Stimulated activated CD4-positive, alpha-beta T cell treated with anti-CD3 and anti-CD28 coated beads, Interleukin-2, amount 100 ng/mL, for 4 hours (primary cell): ENCODE data around the gene EFNB1.
"Not testable (repeated sequence)": the region's sequence is repeated elsewhere in the genome, so short reads cannot be mapped to it uniquely, and the experiment has no call there.

Experiments used
- DNase-seq: peaks from one replicate; pipeline ENCODE4 v3.0.0-alpha.2; 2020; ENCODE audit warnings: low read depth

The EFNB1 gene

GRCh38 chrX:68828740-68829581 lies at the start of gene EFNB1:
TSS of gene EFNB1 (plus strand) at chrX:68829021. CDS start at chrX:68829777, 756 bp downstream.
- DNase-seq: peak; percentile 77

GRCh38 chrX:68781295-68781694 lies 47.5 kb upstream of the EFNB1 start:
- not testable (repeated sequence) for DNase-seq

DNA sequence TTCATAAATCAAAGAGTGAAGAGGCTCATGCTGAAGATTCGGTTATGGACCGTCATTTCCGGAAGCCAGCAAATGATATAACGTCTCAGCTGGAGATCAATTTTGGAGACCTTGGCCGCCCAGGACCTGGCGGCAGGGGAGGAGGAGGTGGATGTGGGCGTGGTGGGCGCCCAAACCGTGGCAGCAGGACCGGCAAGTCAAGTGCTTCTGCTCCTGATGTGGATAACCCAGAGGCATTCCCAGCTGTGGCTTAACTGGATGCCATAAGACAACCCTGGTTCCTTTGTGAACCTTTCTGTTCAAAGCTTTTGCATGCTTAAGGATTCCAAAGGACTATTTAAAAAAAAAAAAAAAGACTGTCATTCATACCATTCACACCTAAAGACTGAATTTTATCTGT lies 44.0 kb upstream of the EFNB1 start:
- no peak for DNase-seq

DNA sequence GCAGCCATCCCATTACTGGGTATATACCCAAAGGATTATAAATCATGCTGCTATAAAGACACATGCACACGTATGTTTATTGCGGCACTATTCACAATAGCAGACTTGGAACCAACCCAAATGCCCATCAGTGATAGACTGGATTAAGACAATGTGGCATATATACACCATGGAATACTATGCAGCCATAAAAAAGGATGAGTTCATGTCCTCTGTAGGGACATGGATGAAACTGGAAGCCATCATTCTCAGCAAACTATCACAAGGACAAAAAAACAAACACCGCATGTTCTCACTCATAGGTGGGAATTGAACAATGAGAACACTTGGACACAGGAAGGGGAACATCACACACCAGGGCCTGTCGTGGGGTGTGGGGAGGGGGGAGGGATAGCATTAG lies 42.2 kb upstream of the EFNB1 start:
- DNase-seq: not testable (repeated sequence)

- no peak for DNase-seq
Measured at GRCh38 chrX:68789966-68790365, 38.9 kb upstream of the EFNB1 start.

GRCh38 chrX:68792083-68792482 lies 36.7 kb upstream of the EFNB1 start:
- DNase-seq: no peak

- DNase-seq: no peak
Measured at GRCh38 chrX:68794461-68794860, 34.4 kb upstream of the EFNB1 start.

DNA sequence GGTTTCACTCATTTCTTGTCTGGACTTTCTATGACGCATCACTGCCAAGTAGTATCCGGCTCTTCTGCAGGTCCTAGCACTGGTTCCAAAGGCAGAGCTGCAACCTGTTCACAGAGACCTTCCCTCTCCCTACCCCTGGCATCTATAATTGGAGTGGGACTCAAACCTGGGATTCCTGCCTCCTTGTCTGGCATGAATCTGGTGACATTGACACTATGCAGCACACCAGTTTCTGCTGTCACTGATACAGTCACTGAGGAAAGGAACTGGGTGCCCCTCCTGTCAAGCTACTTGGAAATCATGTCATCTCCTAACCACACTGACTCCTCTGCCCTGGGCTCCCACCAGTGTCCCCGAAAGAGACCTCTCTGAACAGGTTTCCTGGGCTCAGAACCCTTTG lies 33.1 kb upstream of the EFNB1 start:
- no peak for DNase-seq

DNA sequence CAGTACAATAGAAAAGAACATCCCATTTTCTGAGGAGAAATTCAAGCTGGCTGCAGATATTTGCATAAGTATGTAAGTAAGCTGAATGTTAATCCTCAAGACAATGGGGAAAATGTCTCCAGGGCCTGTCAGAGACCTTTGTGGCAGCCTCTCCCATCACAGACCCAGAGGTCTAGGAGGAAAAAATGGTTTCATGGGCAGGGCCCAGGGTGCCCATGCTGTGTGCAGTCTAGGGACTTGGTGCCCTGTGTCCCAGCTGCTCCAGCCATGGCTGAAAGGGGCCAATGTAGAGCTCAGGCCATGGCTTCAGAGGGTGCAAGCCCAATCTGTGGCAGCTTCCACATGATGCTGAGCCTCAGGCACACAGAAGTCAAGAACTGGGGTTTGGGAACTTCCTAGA lies 30.4 kb upstream of the EFNB1 start:
- DNase-seq: not testable (repeated sequence)

GRCh38 chrX:68801737-68802290 lies 27.0 kb upstream of the EFNB1 start:
- DNase-seq: no peak

GRCh38 chrX:68807818-68808217 lies 21.0 kb upstream of the EFNB1 start:
- DNase-seq: no peak

GRCh38 chrX:68808686-68809357 lies 20.0 kb upstream of the EFNB1 start:
- DNase-seq: no peak

DNA sequence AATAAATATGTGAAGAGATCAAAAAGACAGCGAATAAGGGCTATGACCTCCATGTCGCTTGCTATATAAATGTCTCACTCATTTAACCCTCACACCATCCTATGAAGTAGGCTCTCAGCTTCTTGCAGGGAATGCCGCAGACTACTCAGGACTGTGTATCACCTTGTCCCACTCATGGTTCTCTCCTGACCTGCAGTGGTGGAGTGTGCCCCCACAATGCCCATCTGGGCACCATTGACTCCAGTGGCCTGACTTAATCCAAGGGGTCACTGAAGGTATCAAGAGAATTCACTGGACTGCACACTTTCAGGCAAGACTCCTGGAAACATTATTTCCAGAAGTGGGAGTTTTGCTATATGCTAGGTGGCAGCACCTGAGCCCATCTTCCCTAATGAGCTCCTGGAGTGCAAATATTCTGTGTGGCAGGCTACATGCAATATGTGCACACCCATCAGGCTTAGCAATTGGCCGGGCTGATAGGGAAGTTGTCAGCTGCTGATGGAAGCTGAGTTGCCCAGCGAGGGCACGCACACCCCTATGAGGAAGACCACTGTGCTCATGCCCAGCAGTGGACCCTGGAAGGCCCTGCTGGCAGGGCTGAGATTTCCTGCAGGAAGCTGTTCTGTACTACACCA lies 8.2 kb upstream of the EFNB1 start:
- no peak for DNase-seq

DNA sequence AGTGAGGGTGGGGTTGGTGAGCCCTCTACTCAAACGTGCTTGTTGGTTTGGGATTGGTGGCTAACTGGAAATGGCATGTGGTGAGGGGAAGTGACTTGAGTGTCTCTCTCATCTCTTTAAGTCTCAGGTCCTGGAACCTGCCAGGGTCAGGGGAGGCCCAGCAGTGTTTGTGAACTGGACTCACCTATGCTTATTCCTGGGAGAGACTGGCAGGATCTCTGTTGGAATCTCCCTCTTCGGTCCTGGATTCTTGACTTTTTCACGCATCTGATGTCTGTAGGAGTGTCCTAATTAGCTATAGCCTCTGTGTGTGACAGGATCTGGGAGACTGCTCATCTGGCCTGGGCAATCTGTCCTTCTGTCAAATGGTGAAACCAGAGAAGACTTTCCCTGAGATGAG lies 7.2 kb upstream of the EFNB1 start:
- no peak for DNase-seq

- no peak for DNase-seq
Measured at GRCh38 chrX:68822641-68823410, 6.0 kb upstream of the EFNB1 start.

DNA sequence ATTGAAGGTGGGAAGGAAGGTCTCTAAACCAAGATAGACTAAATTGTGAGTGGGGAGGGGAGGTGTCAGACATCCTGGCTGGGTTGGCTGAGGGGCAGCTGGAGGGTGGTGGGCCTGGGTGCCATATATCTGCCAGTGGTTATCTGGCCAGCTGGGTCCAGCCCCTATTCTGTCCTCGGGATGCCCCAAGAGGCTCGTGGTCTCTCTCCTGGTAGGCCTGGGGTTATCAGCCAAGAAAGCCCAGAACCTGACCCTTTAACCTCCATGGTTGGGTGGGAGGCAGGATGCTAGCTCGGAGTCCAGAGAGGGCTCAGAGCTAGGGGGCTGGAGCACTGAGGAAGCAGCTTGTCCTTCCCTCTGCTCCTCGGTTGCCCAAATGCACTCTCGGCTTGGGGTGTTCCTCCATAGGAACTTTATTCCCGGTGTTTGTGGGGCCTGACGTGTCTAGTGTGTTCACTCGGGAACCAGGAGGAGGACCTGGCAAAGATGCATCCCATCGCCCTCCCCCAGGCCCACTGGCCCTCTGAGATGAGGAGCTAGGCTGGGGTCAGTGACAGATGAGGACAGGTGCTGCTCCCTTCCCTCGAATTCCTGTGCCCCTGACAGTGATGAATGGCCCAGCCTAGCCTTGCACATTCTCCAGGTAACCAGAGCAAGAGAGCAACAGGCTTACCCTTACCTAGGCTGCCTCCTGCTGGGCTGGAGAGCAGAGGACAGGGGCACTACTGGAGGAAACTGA lies 5.2 kb upstream of the EFNB1 start:
- no peak for DNase-seq

DNA sequence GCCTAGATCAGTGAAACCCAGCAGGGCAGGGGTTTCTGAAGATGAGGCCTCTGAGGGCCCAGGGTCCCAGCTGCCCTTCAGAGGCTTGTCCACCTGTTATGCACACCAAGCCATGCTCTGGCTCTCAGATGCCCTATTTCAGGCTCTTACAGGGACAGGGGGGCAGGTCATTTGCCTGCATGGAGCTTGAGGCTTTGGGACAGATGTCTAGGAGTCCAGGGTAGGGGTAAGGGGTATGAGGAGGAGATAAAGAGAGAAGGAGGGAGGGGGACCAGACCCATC lies 4.7 kb upstream of the EFNB1 start:
- no peak for DNase-seq

- DNase-seq: no peak
Measured at GRCh38 chrX:68824565-68825125, 4.2 kb upstream of the EFNB1 start.

DNA sequence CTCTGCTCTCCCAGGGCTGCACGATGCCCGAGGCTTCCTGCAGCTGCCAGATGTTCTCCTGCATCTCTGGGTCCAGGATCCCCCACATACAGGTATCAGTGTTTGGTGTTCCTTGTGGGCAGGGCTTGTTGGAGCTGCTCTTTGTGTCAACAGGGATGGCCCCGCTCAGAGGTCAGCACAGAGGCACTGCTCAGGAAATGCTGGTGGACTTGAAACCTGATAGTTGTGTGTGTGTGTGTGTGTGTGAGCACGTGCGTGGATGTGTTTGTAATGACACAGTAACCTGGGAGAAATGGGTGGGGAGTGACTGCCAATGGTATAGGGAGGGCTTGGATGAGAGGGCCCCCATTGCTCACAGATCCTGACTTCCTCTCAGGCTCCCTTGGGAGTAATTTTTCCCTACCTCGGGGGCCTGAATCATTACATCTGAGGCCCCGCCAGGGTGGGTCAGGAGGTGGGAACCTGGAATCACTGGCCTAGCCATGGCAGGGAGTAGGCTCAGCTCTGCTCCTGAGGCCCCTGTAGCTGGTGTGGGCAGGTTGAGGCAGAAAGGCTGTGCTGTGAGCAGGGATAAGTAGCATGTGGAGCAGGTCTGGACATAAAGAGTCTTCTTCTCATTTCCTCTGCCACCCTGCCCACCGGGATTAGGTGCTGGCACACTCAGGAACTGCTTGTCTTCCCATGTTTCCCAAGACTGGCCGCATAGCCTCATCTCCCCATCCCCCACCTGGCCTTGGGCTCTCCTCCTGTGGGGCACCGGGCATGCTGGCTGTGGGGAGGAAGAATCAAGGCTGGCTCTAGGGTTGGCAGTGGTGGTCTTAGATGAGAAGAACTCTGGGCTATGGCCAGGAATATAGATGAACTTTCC lies 2.5 kb upstream of the EFNB1 start:
- DNase-seq: no peak

- DNase-seq: no peak
Measured at GRCh38 chrX:68827256-68827655, 1.6 kb upstream of the EFNB1 start.
